Stimulated activated naive CD8-positive, alpha-beta T cell treated with anti-CD3 and anti-CD28 coated beads, Interleukin-15, Interleukin-2, amounts not matched to agents 100 ng/mL and 50 ng/mL, for 24 hours (primary cell): Measurements from ENCODE around the gene ATXN1.

ENCODE experiments used
- H3K27ac Mint-ChIP-seq: one replicate; pipeline ENCODE4 v1.8.0; 2021; ENCODE audit warnings: mild to moderate bottlenecking, mixed read lengths
- H3K27me3 Mint-ChIP-seq: one replicate; pipeline ENCODE4 v1.8.0; 2021; ENCODE audit warnings: mixed read lengths
- H3K36me3 Mint-ChIP-seq: one replicate; pipeline ENCODE4 v1.8.0; 2021; ENCODE audit warnings: low read depth, mixed read lengths
- H3K4me1 Mint-ChIP-seq: one replicate; pipeline ENCODE4 v1.8.0; 2021; ENCODE audit warnings: low read depth, mixed read lengths
- H3K4me3 Mint-ChIP-seq: one replicate; pipeline ENCODE4 v1.8.0; 2021; ENCODE audit warnings: mild to moderate bottlenecking, mixed read lengths
- H3K9me3 Mint-ChIP-seq: one replicate; pipeline ENCODE4 v1.8.0; 2021; ENCODE audit warnings: mixed read lengths

ATXN1 gene

GRCh38 chr6:16730738-16731477 lies 30.4 kb downstream of the ATXN1 start:
- peaks cover 17% of the 10 kb centered on the region for H3K36me3 Mint-ChIP-seq
- peak overlapping the region; percentile 60 for H3K4me3 Mint-ChIP-seq

GRCh38 chr6:16729744-16730143 lies 31.5 kb downstream of the ATXN1 start:
- no peaks in the 10 kb centered on the region for H3K27me3 Mint-ChIP-seq
- H3K9me3 Mint-ChIP-seq, result no peaks in the 10 kb centered on the region
- H3K4me3 Mint-ChIP-seq, result no peak overlapping the region
- peaks cover 91% of the 10 kb centered on the region for H3K4me1 Mint-ChIP-seq
- peaks cover 17% of the 10 kb centered on the region for H3K36me3 Mint-ChIP-seq
- H3K27ac Mint-ChIP-seq, result peak overlapping the region; percentile 74

More at GRCh38 chr6:16730738-16731477, 30.4 kb downstream of the ATXN1 start:
- Mint-ChIP-seq H3K27me3 (no peaks in the 10 kb centered on the region), H3K27ac (peak overlapping the region; percentile 54), H3K9me3 (no peaks in the 10 kb centered on the region), H3K4me1 (peaks cover 79% of the 10 kb centered on the region)

- Mint-ChIP-seq H3K36me3 (peaks cover 17% of the 10 kb centered on the region), H3K9me3 (no peaks in the 10 kb centered on the region), H3K27me3 (no peaks in the 10 kb centered on the region), H3K27ac (peak overlapping the region; percentile 74), H3K4me1 (peaks cover 92% of the 10 kb centered on the region), H3K4me3 (no peak overlapping the region)
These were observed 32.0 kb downstream of the ATXN1 start for GRCh38 chr6:16729183-16729691.

GRCh38 chr6:16728513-16729182 lies 32.6 kb downstream of the ATXN1 start:
- H3K27ac Mint-ChIP-seq, result peak overlapping the region; percentile 74
- H3K4me3 Mint-ChIP-seq, result no peak overlapping the region
- peaks cover 17% of the 10 kb centered on the region for H3K36me3 Mint-ChIP-seq
- no peaks in the 10 kb centered on the region for H3K9me3 Mint-ChIP-seq
- no peaks in the 10 kb centered on the region for H3K27me3 Mint-ChIP-seq
- H3K4me1 Mint-ChIP-seq, result peaks cover 93% of the 10 kb centered on the region

- Mint-ChIP-seq H3K4me3 (no peak overlapping the region), H3K9me3 (no peaks in the 10 kb centered on the region), H3K4me1 (peaks cover 93% of the 10 kb centered on the region), H3K27me3 (no peaks in the 10 kb centered on the region), H3K27ac (peak overlapping the region; percentile 61), H3K36me3 (peaks cover 17% of the 10 kb centered on the region)
These were observed 33.3 kb downstream of the ATXN1 start for GRCh38 chr6:16727996-16728395.

GRCh38 chr6:16725145-16725864 lies 36.0 kb downstream of the ATXN1 start:
- Mint-ChIP-seq H3K4me3 (no peak overlapping the region), H3K27me3 (no peaks in the 10 kb centered on the region), H3K27ac (peak overlapping the region; percentile 53), H3K9me3 (no peaks in the 10 kb centered on the region), H3K36me3 (peaks cover 12% of the 10 kb centered on the region), H3K4me1 (peaks cover 69% of the 10 kb centered on the region)

- Mint-ChIP-seq H3K4me1 (peaks cover 58% of the 10 kb centered on the region), H3K27ac (peak overlapping the region; percentile 76), H3K4me3 (no peak overlapping the region), H3K36me3 (peaks cover 3% of the 10 kb centered on the region), H3K9me3 (no peaks in the 10 kb centered on the region), H3K27me3 (no peaks in the 10 kb centered on the region)
These were observed 37.4 kb downstream of the ATXN1 start for GRCh38 chr6:16723826-16724225.

GRCh38 chr6:16723402-16723801 lies 37.9 kb downstream of the ATXN1 start:
- no peaks in the 10 kb centered on the region for H3K36me3 Mint-ChIP-seq
- H3K4me1 Mint-ChIP-seq, result peaks cover 54% of the 10 kb centered on the region
- H3K27ac Mint-ChIP-seq, result no peak overlapping the region
- H3K9me3 Mint-ChIP-seq, result no peaks in the 10 kb centered on the region
- H3K27me3 Mint-ChIP-seq, result no peaks in the 10 kb centered on the region
- H3K4me3 Mint-ChIP-seq, result no peak overlapping the region

GRCh38 chr6:16722630-16723029 lies 38.6 kb downstream of the ATXN1 start:
- Mint-ChIP-seq H3K27me3 (no peaks in the 10 kb centered on the region), H3K27ac (no peak overlapping the region), H3K36me3 (no peaks in the 10 kb centered on the region), H3K4me3 (no peak overlapping the region), H3K9me3 (no peaks in the 10 kb centered on the region), H3K4me1 (peaks cover 46% of the 10 kb centered on the region)

GRCh38 chr6:16721977-16722376 lies 39.3 kb downstream of the ATXN1 start:
- Mint-ChIP-seq H3K27me3 (no peaks in the 10 kb centered on the region), H3K9me3 (no peaks in the 10 kb centered on the region), H3K4me1 (peaks cover 43% of the 10 kb centered on the region), H3K36me3 (no peaks in the 10 kb centered on the region), H3K27ac (no peak overlapping the region), H3K4me3 (no peak overlapping the region)

- Mint-ChIP-seq H3K27me3 (no peaks in the 10 kb centered on the region), H3K4me3 (no peak overlapping the region), H3K9me3 (no peaks in the 10 kb centered on the region), H3K36me3 (no peaks in the 10 kb centered on the region), H3K27ac (no peak overlapping the region), H3K4me1 (peaks cover 42% of the 10 kb centered on the region)
These were observed 40.4 kb downstream of the ATXN1 start for GRCh38 chr6:16720861-16721260.

- Mint-ChIP-seq H3K27me3 (no peaks in the 10 kb centered on the region), H3K36me3 (no peaks in the 10 kb centered on the region), H3K4me1 (peaks cover 39% of the 10 kb centered on the region), H3K4me3 (no peak overlapping the region), H3K9me3 (no peaks in the 10 kb centered on the region), H3K27ac (no peak overlapping the region)
These were observed 41.8 kb downstream of the ATXN1 start for GRCh38 chr6:16719488-16719887.

- no peak overlapping the region for H3K4me3 Mint-ChIP-seq
- peaks cover 38% of the 10 kb centered on the region for H3K4me1 Mint-ChIP-seq
- H3K27ac Mint-ChIP-seq, result no peak overlapping the region
- no peaks in the 10 kb centered on the region for H3K9me3 Mint-ChIP-seq
- H3K27me3 Mint-ChIP-seq, result no peaks in the 10 kb centered on the region
- H3K36me3 Mint-ChIP-seq, result peaks cover 1% of the 10 kb centered on the region
These were observed 42.9 kb downstream of the ATXN1 start for GRCh38 chr6:16718356-16718755.

GRCh38 chr6:16717275-16717942 lies 43.9 kb downstream of the ATXN1 start:
- Mint-ChIP-seq H3K27me3 (no peaks in the 10 kb centered on the region), H3K9me3 (no peaks in the 10 kb centered on the region), H3K36me3 (peaks cover 5% of the 10 kb centered on the region), H3K4me3 (no peak overlapping the region), H3K4me1 (peaks cover 40% of the 10 kb centered on the region), H3K27ac (no peak overlapping the region)
